Activated CD4-positive, alpha-beta memory T cell treated with anti-CD3 and anti-CD28 coated beads for 36 hours (primary cell): ENCODE data around the gene SH3BP2. TPM values are rescaled to one million over a fixed set of nuclear protein-coding genes. Genes with fewer than 3 reads are reported as not detected.

ENCODE experiments used
- CTCF ChIA-PET: fragments of 350-600 bp; sonication (Branson Sonifier 250); formaldehyde crosslinking; loops from one replicate; lab custom pipeline; 2021; ENCODE audit warnings: antibody characterized with exemption, inconsistent platforms; lab: Charles Lee
- POLR2A ChIA-PET: fragments of 350-600 bp; sonication (Branson Sonifier 250); formaldehyde crosslinking; loops from one replicate; lab custom pipeline; 2021; ENCODE audit warnings: antibody characterized with exemption; lab: Charles Lee
- DNase-seq: peaks from one replicate; pipeline ENCODE4 v3.0.0-alpha.2; 2020
- H3K27ac Mint-ChIP-seq: one replicate; pipeline ENCODE4 v1.8.0; 2021; ENCODE audit warnings: mixed read lengths
- H3K27me3 Mint-ChIP-seq: one replicate; pipeline ENCODE4 v1.8.0; 2021; ENCODE audit warnings: mixed read lengths
- H3K36me3 Mint-ChIP-seq: one replicate; pipeline ENCODE4 v1.8.0; 2021; ENCODE audit warnings: mixed read lengths
- H3K4me1 Mint-ChIP-seq: one replicate; pipeline ENCODE4 v1.8.0; 2021; ENCODE audit warnings: low read depth, mixed read lengths
- H3K4me3 Mint-ChIP-seq: one replicate; pipeline ENCODE4 v1.8.0; 2021; ENCODE audit warnings: mild to moderate bottlenecking, mixed read lengths
- H3K9me3 Mint-ChIP-seq: one replicate; pipeline ENCODE4 v1.8.0; 2021; ENCODE audit warnings: mixed read lengths
- intact Hi-C: fragments of 100-400 bp; cut with micrococcal nuclease; formaldehyde crosslinking; loops from one replicate; pipeline ENCODE4 v1.15.1; 2023
- total RNA-seq, 2 experiments: library from RNA; stranded (reverse); gene quantifications; one replicate each; pipeline ENCODE4 v1.2.3, GENCODE V29; 2021

Gene SH3BP2
- total RNA-seq, 2 experiments from 2014 or later: 55.9 to 62.8 TPM

DNA sequence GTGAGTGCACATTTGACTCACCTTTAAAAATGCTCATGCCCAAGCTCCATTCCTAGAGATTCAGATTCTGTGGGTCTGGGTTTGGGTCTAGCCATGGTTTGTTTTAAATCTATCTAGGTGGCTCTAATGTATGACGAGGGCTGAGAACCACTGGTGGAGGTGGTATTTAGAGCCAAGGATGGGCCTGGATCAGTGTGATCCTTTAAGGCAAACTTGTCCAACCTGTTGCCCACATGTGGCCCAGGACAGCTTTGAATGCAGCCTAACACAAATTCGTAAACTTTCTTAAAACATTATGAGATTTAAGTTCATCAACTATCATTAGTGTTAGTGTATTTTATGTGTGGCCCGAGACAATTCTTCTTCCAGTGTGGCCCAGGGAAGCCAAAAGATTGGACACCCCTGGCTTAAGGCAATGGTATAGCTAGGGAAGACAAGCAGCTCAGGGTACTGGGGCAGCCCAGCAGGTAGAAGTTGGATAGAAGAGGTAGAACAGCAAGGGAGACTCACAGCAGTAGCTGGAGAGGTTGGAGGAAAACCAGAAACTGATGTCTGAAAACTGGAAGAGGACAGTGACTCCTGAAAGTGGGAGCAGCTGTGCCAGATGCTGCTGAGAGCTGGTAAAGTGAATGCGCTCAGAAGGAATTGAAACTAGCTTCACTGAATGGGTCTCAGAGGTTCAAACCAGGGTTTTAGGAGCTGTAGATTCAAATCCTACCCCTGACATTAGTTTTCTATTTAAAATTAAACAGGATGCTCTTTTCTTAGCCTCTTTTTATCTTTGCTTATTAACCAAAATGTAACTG lies 68.9 kb downstream of the SH3BP2 start:
- intact Hi-C loops: no loop called here
- Mint-ChIP-seq H3K9me3 (no peaks in the 10 kb centered on the region), H3K27me3 (no peaks in the 10 kb centered on the region), H3K27ac (no peak overlapping the region), H3K4me3 (no peak overlapping the region), H3K36me3 (peaks cover 14% of the 10 kb centered on the region), H3K4me1 (peaks cover 73% of the 10 kb centered on the region)
- no peak for DNase-seq
- CTCF ChIA-PET: interaction anchor here (0.8 to 1.5 kb wide), 2 partner anchors 87 to 92 kb away, joined by 3 to 5 read pairs; no protein-coding TSS in a partner anchor
- POLR2A ChIA-PET: interaction anchor here (1.4 kb wide), 1 partner anchor 9 kb away, joined by 3 read pairs; no protein-coding TSS in a partner anchor

DNA sequence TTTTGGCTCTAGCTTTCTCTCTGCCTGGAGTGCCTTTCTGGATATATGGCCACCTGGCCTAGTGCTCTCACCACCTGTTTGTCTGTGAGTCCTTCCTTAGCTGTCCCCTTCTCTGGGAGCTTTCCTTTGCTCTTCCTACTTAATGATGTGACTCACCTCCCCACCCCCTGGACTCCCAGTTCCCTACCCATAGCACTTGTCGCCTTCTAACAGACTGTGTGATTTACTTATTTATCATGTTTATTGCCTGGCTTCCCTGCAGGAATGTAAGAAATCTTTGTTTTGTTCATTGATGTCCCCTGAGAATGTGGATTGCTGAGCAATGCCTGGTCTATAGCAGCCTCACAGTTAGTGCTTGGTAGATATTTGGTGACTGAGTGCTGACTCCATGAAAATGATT lies 69.6 kb downstream of the SH3BP2 start:
- ChIA-PET POLR2A (interaction anchor here (1.4 kb wide), 1 partner anchor 9 kb away, joined by 3 read pairs; no protein-coding TSS in a partner anchor), CTCF (interaction anchor here (0.8 kb wide), 1 partner anchor 86 kb away, joined by 3 read pairs; no protein-coding TSS in a partner anchor)
- intact Hi-C loops: no loop called here
- Mint-ChIP-seq H3K27me3 (no peaks in the 10 kb centered on the region), H3K36me3 (peaks cover 11% of the 10 kb centered on the region), H3K4me3 (no peak overlapping the region), H3K4me1 (peaks cover 76% of the 10 kb centered on the region), H3K9me3 (no peaks in the 10 kb centered on the region), H3K27ac (no peak overlapping the region)
- no peak for DNase-seq

DNA sequence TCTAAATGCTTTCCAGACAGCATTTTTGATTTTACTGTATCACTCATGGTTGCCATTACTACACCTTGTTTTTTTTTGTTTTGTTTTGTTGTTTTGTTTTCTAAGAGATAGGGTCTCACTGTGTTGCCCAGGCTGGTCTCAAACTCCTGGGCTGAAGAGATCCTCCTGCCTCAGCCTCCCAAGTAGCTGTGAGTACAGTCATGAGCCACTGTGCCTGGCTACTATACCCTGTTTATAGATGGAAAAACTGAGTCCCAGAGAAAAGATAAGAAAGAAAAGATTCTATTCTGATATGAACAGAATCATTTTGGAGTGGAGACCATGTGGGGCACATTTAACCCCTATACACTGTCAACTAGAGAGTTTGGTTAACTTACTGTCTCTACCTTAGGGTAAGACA lies 70.8 kb downstream of the SH3BP2 start:
- Mint-ChIP-seq H3K27me3 (no peaks in the 10 kb centered on the region), H3K9me3 (no peaks in the 10 kb centered on the region), H3K4me3 (no peak overlapping the region), H3K36me3 (peaks cover 7% of the 10 kb centered on the region), H3K27ac (no peak overlapping the region), H3K4me1 (peaks cover 71% of the 10 kb centered on the region)
- intact Hi-C loops: no loop called here
- ChIA-PET POLR2A (no interaction called here), CTCF (no interaction called here)
- DNase-seq: no peak

DNA sequence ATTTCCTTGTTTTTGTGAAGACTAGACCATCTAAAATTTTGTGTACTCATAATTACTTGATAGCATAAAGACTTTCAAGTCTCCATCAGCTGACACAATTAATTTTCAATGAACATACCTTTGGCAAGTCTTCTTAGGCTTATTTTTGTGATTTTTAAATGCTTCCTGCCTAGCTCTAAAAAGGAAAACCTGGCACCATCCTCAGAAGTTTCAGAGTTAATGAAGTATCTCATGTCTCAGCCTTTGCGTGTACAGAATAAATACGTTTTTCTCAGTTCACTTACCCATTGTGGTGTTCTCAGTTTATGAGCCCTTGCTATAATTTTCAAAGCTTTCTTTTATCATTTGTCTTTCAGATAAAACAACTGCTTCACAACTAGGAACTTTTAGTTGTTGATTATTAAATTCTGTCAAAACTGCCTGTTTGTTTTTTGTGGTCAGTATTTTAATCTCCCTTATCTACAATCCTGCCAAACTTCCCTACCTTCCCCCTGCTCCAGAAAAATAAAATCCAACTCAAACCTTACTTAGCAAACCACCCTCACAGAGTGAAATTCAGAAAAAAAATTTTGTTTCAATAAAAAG lies 72.4 kb downstream of the SH3BP2 start:
- Mint-ChIP-seq H3K4me1 (peaks cover 73% of the 10 kb centered on the region), H3K27ac (no peak overlapping the region), H3K4me3 (no peak overlapping the region), H3K36me3 (no peaks in the 10 kb centered on the region), H3K9me3 (no peaks in the 10 kb centered on the region), H3K27me3 (no peaks in the 10 kb centered on the region)
- POLR2A ChIA-PET: interaction anchor here (1.9 kb wide), 1 partner anchor 70 kb away, joined by 5 read pairs; no protein-coding TSS in a partner anchor
- CTCF ChIA-PET: no interaction called here
- intact Hi-C loops: no loop called here
- DNase-seq: no peak

DNA sequence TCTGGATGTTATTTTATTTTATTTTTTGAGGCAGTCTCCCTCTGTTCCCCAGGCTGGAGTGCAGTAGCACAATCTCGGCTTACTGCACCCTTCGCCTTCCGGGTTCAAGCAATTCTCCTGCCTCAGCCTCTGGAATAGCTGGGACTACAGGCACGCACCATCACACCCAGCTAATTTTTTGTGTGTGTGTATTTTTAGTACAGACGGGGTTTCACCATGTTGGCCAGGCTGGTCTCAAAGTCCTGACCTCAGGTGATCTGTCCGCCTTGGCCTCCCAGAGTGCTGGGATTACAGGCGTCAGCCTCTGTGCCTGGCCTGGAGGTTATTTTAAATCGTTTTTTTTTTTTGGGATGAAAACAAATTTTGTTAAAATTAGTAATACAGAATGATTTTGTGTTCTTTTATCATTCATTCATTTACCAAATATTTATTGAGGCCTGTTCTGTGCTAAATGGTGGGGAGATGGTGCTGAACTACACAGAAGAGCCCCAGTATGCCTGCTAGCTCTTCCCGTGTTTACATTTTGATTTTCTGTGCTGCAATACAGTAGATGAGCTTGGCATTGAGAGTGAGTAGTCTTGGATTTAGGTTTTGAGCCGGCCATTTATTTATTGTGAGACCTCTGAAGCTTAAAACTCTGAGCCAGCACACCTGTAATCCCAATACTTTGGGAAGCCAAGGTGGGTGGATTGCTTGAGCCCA lies 73.4 kb downstream of the SH3BP2 start:
- Mint-ChIP-seq H3K27me3 (no peaks in the 10 kb centered on the region), H3K9me3 (no peaks in the 10 kb centered on the region), H3K4me3 (no peak overlapping the region), H3K36me3 (no peaks in the 10 kb centered on the region), H3K4me1 (peaks cover 69% of the 10 kb centered on the region), H3K27ac (no peak overlapping the region)
- ChIA-PET CTCF (no interaction called here), POLR2A (interaction anchor here (1.9 kb wide), 1 partner anchor 69 kb away, joined by 5 read pairs; no protein-coding TSS in a partner anchor)
- no peak for DNase-seq
- intact Hi-C loops: no loop called here

DNA sequence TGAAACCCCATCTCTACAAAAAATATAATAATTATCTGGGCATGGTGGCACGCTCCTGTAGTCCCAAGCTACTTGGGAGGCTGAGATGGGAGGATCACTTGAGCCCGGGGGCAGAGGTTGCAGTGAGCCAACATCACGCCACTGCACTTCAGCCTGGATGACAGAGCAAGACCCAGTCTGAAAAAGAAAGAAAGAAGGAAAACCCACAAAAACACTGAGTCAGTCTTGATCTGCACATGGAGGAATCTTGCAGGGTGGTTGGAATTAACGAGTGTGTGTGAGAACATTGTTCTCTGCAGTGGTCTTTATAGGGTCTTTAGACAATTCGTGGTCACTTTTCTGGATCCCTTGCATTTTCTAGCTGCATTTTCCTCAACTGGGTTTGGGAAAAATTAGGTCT lies 74.0 kb downstream of the SH3BP2 start:
- Mint-ChIP-seq H3K4me1 (peaks cover 69% of the 10 kb centered on the region), H3K9me3 (no peaks in the 10 kb centered on the region), H3K27me3 (no peaks in the 10 kb centered on the region), H3K27ac (no peak overlapping the region), H3K36me3 (no peaks in the 10 kb centered on the region), H3K4me3 (no peak overlapping the region)
- DNase-seq: no peak
- intact Hi-C loops: no loop called here
- CTCF ChIA-PET: interaction anchor here (1.5 kb wide), 1 partner anchor 103 kb away, joined by 5 read pairs; no protein-coding TSS in a partner anchor
- POLR2A ChIA-PET: interaction anchor here (1.9 kb wide), 1 partner anchor 68 kb away, joined by 5 read pairs; no protein-coding TSS in a partner anchor

DNA sequence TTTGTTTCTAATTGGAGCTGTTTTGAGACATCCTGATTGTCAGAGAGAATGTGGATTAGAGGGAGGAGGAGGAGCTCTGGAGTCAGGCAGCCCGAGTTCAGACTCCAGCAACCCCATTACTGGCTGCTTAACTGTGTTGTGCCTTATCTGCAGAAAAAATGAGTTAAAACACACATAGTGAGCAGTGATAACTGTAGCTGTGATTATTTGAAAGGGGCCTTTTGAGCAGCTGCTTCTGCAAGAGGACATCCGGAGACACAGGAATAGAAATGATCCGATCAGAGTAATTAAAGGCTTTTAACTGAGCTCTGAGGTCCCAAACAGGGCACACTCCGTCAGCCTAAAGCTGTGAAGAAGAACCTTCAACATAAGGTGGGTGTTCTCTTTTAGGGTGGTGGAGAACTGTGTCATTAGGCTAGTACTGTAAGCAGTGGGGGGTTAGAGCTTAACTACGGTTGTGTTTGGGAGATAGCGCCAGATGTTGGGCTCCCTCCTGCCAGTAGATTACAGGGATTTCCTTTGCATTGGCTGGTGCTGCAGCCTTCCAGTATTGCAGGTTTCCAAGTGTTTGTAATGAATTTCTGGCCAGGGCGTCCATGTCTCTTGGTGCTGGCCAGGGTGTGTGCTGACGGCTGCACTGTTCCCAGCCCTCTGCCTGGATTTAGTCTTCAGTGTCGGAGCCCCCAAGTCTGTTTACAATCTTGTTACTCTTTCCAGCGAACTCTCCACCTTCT lies 75.0 kb downstream of the SH3BP2 start:
- no peaks in the 10 kb centered on the region for H3K9me3 Mint-ChIP-seq
- DNase-seq: no peak
- no peak overlapping the region for H3K27ac Mint-ChIP-seq
- H3K4me1 Mint-ChIP-seq: peaks cover 63% of the 10 kb centered on the region
- no peak overlapping the region for H3K4me3 Mint-ChIP-seq
- H3K36me3 Mint-ChIP-seq: no peaks in the 10 kb centered on the region
- intact Hi-C loops: no loop called here
- ChIA-PET POLR2A (no interaction called here), CTCF (interaction anchor here (0.6 to 1.5 kb wide), 2 partner anchors 104 to 146 kb away, joined by 4 to 5 read pairs; no protein-coding TSS in a partner anchor)
- no peaks in the 10 kb centered on the region for H3K27me3 Mint-ChIP-seq

DNA sequence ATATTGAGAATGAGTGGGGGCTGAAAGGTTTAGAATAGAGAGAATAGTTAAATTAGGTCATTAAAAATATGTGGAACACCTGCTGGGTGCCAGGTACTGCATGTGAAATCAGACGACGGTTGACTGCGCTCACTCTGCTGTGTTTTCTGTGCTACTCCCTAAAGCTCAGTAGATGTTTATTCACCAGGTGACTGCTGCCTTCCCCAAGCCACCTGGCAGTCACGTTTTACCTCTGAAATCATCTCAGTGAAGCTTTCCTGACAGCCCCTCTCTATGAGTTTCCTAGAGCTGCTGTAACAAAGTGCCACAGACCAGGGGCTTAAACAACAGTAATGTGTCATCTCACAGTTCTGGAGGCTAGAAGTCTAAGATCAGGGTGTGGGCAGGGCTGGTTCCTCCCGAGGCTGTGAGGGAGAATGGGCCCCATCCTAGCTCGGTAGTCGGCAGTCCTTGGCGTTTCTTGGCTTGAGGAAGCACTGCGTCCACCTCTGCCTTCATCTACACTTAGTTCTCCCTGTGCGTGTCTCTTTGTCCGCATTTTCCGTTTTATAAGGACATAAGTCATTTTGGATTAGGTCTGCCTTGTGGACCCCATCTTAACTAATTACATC lies 76.1 kb downstream of the SH3BP2 start:
- H3K27me3 Mint-ChIP-seq: no peaks in the 10 kb centered on the region
- intact Hi-C loops: no loop called here
- H3K4me1 Mint-ChIP-seq: peaks cover 62% of the 10 kb centered on the region
- H3K27ac Mint-ChIP-seq: no peak overlapping the region
- POLR2A ChIA-PET: no interaction called here
- H3K4me3 Mint-ChIP-seq: no peak overlapping the region
- no peaks in the 10 kb centered on the region for H3K36me3 Mint-ChIP-seq
- CTCF ChIA-PET: no interaction called here
- no peaks in the 10 kb centered on the region for H3K9me3 Mint-ChIP-seq
- no peak for DNase-seq

DNA sequence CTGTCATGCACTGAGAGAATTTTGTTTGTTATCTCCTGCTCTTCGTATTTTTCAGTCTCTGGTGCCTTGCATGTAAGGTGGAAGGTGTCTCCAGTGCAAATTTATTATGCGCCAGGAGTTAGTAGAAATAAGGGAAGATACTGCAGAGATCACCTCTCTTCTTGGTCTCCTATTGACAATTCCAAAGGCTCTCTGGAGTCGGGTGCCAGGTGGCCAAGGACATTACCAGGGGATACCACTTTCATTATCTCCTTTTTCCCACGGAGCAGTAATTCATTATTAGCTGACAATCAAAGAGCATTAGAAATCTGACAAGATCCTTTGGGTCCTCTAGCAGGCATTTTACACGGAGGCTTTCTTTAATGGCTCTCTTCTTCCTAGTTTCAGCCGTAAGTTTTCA lies 76.8 kb downstream of the SH3BP2 start:
- Mint-ChIP-seq H3K27me3 (no peaks in the 10 kb centered on the region), H3K9me3 (no peaks in the 10 kb centered on the region), H3K36me3 (no peaks in the 10 kb centered on the region), H3K27ac (no peak overlapping the region), H3K4me3 (no peak overlapping the region), H3K4me1 (peaks cover 61% of the 10 kb centered on the region)
- intact Hi-C loops: no loop called here
- ChIA-PET CTCF (no interaction called here), POLR2A (no interaction called here)
- no peak for DNase-seq

DNA sequence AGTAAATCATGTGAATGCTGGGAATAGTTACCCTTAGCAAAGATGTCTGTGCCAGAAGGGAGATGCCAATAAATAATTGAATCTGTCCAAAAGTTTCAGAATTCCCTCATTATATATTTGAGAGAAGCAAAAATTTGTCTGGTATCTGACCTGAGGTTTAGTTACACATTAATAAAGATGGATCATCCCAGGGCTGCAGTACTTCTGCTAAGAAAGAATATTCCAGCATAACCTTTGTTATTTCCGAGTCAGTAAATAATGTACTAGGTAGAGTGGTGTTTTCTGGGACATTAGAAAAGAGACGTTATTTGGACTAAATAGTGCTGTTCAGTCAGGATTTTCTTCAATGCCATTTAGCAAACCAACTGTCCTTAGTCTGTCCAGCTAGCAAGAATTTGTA lies 77.2 kb downstream of the SH3BP2 start:
- Mint-ChIP-seq H3K9me3 (no peaks in the 10 kb centered on the region), H3K4me1 (peaks cover 58% of the 10 kb centered on the region), H3K27me3 (no peaks in the 10 kb centered on the region), H3K27ac (no peak overlapping the region), H3K4me3 (no peak overlapping the region), H3K36me3 (no peaks in the 10 kb centered on the region)
- ChIA-PET CTCF (no interaction called here), POLR2A (no interaction called here)
- DNase-seq: no peak
- intact Hi-C loops: no loop called here

DNA sequence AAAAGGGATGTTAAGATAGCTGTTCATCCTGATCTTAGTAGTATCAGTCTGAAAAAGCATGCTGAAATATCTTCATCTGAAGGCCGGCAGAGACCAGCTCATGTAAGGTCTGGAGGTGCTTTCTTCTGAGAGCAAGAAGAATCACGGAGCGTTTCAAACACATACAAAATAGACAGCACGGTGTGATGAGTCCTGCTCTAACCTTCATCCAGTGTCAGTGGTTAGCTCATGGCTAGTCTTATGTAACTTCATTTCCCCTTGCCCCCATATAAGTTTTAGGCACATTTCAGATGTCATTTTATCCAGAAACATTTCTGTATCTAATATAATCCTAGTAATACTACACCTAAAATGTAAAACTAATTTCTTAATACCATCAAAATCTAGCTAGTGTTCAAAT lies 78.6 kb downstream of the SH3BP2 start:
- H3K27ac Mint-ChIP-seq: peak overlapping the region; percentile 31
- peaks cover 61% of the 10 kb centered on the region for H3K4me1 Mint-ChIP-seq
- intact Hi-C loops: no loop called here
- no peaks in the 10 kb centered on the region for H3K9me3 Mint-ChIP-seq
- ChIA-PET CTCF (interaction anchor here (1.5 kb wide), 1 partner anchor 24 kb away, joined by 3 read pairs; no protein-coding TSS in a partner anchor), POLR2A (interaction anchor here (1.1 kb wide), 1 partner anchor 9 kb away, joined by 3 read pairs; no protein-coding TSS in a partner anchor)
- no peaks in the 10 kb centered on the region for H3K27me3 Mint-ChIP-seq
- no peak for DNase-seq
- H3K36me3 Mint-ChIP-seq: peaks cover 5% of the 10 kb centered on the region
- no peak overlapping the region for H3K4me3 Mint-ChIP-seq
